NCI-H146 (cell line): ENCODE measurements around the gene WEE1.

Experiments
- DNase-seq: peaks from one replicate; lab custom pipeline; 2025; lab: John Stamatoyannopoulos, UW

WEE1 gene

DNA sequence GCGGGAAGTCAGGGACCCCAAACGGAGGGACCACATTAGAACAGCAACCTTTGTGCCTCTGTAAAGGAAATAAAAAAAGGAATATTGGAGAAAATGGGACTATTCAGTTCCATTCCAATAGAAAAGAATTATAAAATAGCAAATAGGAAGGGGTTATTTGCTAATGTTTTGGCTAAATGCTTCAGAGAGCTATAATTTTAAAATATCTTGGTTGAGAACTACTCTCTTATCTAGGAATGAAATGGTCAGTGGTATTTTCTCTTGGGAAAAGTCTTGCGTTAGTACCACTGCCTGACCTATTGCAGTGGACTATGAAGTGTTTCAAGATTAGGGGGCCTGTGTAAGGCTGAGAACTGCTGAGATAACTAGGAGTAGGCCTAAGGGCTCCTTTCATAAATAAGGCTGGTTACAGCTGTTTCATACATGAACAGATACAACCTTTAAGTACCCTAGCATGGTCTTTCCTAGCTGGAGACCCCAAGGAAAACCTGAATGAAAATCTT, 6.9 kb upstream of the WEE1 start:
- DNase-seq: no peak

- DNase-seq: no peak
These were observed 6.1 kb upstream of the WEE1 start for GRCh38 chr11:9567401-9567800.

DNA sequence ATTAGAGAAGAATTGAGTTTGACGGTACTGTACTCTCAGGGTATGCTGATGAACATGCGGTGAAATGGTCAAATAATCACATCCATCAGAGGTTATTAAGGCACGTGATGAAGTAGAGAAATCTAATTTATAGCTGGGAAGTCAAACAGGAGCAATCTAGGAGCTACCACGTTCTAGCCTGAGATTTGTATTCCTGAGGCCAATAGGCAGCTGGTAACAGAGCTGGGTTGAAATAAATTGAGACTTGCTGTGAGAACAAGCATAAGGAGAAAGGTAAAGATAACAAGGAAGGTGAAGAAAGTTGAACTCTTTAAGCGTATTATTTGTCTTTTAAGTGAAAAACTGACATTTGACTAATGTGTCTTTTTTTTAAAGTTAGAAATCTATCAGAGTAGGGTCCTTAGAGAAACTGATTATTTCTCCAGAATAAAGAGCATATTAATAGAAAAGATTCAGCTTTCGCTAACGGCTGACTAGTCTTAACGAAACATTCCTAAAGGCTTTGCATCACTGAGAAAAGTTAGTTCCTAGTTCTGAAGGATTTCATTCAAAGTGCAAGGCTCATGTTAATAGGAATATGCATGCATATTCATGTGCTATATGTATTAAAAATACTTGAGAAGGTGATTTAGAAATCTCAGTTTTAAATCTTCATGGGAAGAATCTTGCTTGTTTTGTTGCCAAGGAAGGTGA, 5.2 kb upstream of the WEE1 start:
- DNase-seq: no peak

GRCh38 chr11:9568854-9569587, 4.4 kb upstream of the WEE1 start:
- peak; percentile 43 for DNase-seq

GRCh38 chr11:9569588-9570164, 3.8 kb upstream of the WEE1 start:
- no peak for DNase-seq

DNA sequence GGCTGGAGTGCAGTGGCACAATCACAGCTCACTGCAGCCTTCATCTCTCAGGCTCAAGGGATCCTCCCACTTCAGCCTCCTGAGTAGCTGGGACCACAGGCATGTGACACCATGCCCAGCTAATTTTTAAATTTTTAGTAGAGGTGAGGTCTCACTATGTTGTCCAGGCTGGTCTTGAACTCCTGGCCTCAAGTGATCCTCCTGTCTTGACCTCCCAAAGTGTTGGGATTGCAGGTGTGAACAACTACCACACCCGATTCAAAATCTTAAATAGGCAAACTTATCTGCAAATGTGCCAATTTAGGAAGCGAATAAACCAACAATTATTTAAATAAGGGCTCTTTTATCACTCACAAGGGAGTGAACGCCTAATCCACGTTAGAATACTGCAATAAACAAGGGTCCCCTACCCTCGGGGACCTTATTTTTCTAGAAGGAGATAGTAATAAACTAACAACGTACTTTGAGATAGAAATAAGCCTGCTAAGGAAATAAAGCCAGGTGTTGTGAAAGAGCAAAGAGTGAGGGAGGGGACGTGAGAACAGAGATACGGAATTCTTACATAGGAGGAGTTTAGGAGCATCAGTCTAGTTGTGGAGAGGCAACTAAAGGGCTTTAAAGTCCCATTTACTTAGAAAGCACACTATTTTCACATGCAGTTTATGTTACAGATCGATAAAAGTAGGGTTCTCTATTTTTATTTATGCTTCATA, 3.0 kb upstream of the WEE1 start:
- DNase-seq: no peak

GRCh38 chr11:9571071-9571762, 2.3 kb upstream of the WEE1 start:
- DNase-seq: no peak

DNA sequence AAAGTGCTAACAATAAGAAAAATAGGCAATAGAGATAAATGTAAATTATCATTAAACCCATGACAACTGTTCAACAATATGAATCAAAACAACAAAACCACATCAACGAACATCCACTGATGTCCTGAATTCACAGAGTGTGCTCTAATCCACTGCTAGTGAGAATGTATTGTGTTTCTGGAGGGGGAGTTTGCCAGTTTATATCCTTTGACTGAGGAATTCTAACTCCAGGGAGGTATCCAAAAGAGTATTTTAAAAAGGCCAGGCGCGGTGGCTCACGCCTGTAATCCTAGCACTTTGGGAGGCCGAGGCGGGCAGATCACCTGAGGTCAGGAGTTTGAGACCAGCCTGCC, 1.7 kb upstream of the WEE1 start:
- DNase-seq: no peak

DNA sequence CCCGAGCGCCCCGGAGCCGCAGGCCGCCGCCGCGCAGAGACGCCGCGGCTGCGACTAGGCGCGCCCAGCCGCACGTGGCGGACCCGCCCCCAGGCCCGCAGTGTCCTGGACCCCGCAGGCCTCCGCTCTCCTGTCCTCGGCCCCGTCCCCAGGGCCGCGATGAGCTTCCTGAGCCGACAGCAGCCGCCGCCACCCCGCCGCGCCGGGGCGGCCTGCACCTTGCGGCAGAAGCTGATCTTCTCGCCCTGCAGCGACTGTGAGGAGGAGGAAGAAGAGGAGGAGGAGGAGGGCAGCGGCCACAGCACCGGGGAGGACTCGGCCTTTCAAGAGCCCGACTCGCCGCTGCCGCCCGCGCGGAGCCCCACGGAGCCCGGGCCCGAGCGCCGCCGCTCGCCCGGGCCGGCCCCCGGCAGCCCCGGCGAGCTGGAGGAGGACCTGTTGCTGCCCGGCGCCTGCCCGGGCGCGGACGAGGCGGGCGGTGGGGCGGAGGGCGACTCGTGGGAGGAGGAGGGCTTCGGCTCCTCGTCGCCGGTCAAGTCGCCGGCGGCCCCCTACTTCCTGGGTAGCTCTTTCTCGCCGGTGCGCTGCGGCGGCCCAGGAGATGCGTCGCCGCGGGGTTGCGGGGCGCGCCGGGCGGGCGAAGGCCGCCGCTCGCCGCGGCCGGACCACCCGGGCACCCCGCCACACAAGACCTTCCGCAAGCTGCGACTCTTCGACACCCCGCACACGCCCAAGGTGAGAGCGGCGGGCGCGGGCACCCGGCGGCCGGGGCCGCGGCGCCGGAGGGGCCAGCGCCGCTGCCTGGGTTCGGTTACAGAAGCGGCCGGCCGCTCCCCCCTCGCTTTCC, 528 bp downstream of the WEE1 start:
- peak; percentile 81 for DNase-seq

GRCh38 chr11:9574622-9575259, 1.3 kb downstream of the WEE1 start:
- peak; percentile 39 for DNase-seq

- peak; percentile 73 for DNase-seq
These were observed 2.1 kb downstream of the WEE1 start for GRCh38 chr11:9575260-9576240.

DNA sequence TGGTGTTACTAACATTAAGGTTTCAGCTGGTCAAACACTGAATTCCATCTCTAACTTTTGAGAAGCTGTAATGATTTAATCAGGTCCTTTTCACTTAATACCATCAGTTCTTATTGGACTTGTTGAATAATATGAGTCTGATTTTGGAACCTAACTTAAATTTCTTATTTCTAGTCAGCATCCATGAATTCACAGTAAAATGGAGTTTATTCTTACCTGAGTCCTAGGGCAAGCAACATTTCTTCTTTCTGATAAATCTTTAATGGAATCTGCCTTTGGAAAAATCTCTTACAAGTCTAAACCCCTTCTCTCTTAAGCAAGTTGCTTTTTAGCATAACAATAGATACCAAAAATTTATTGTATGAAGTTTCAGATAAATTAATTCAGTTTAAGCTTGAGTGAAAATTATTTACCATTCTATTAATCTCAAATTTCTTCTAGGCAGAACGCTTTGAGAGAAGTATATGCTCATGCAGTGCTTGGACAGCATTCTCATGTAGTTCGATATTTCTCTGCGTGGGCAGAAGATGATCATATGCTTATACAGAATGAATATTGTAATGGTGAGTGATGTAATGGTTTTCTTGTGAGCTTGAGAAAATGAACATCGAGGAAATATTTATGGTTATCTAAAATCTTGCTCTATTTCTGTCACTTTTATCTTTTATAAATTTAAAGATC, 3.4 kb downstream of the WEE1 start:
- no peak for DNase-seq

DNA sequence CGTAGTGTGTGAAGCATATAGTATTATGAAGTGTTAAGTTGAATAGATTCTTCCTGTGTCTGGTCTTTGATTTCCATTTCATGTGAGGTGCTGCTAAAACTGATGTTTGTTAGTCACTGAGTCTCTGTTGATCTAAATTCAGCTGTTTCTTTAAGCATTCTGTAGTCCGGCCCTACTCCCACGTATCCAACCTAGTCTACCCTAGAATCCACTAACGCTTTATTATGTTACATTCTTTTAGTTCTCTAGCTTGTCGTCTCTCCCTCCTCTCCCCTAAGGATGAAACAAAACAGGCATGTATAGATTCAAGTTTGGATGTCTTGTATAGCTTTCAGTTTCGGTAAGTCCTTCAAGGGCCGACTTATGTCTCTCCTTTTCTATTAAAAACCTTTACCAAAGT, 4.1 kb downstream of the WEE1 start:
- no peak for DNase-seq

DNA sequence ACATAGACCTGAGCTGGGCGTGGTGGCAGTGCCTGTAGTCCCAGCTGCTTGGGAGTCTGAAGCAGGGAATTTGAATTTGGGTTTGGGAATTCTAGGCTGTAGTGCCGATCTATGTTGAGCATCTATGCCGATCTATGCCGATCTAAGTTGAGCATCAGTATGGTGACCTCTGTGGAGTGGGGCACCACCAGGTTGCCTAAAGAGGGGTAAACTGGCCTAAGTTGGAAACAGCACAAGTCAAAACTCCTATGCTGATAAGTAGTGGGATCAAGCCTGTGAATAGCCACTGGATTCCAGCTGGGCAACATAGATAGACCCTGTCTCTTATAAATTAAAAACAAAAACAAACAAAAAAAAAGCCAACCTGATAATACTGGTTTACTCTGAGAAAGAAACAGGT, 7.4 kb downstream of the WEE1 start:
- DNase-seq: no peak

GRCh38 chr11:9581556-9582161, 8.2 kb downstream of the WEE1 start:
- DNase-seq: no peak

DNA sequence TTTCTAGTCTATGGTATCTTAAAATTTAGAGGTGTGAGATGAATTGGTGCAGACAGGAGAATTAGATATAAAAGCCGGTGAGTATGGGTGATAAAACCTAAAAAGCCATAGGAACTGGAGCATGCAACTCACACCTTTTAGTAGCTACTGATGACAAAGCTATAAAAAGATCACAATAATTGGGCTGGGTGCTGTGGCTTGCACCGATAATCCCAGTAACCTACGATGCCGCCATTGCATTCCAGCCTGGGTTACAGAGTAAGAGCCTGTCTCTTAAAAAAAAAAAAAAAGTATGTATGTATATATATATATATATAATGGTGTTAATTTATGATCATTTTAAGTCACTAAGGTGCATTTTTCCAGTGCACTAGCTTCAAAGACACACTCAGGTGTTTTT, 17.2 kb downstream of the WEE1 start:
- DNase-seq: no peak

- peak; percentile 45 for DNase-seq
These were observed 21.0 kb downstream of the WEE1 start for GRCh38 chr11:9594267-9595046.
